MM.1S (cell line): Measurements from ENCODE around the gene CDK5.
A peak's percentile ranks its signal among the peaks of the same experiment; 100 is the strongest.

ENCODE experiments used
- DNase-seq: peaks from one replicate; pipeline ENCODE4 v3.0.0-alpha.2; 2015
- H2AFZ ChIP-seq: fragments of 300-600 bp; sonication (generic); 2 replicates; pipeline ENCODE4 v1.6.0; 2016; ENCODE audit warnings: antibody characterized with exemption, low read length
- H3F3A ChIP-seq: fragments of 300-600 bp; sonication (generic); 2 replicates; pipeline ENCODE4 v1.6.1; 2016; ENCODE audit warnings: mild to moderate bottlenecking, antibody characterized with exemption, low read length, moderate library complexity, mixed read lengths; ENCODE audit not compliant: insufficient read depth
- H3K27ac ChIP-seq: fragments of 300-600 bp; sonication (generic); 2 replicates; pipeline ENCODE4 v1.5.1; 2016; ENCODE audit warnings: mild to moderate bottlenecking, low read length
- H3K27me3 ChIP-seq: fragments of 300-600 bp; sonication (generic); replicated peaks from 2 replicates; pipeline ENCODE4 v1.6.0; 2016; ENCODE audit warnings: low read length; ENCODE audit not compliant: insufficient read depth
- H3K36me3 ChIP-seq: fragments of 300-600 bp; sonication (generic); replicated peaks from 2 replicates; pipeline ENCODE4 v1.6.1; 2016; ENCODE audit warnings: mild to moderate bottlenecking, low read length, mixed read lengths; ENCODE audit not compliant: insufficient read depth
- H3K4me1 ChIP-seq: fragments of 300-600 bp; sonication (generic); 2 replicates; pipeline ENCODE4 v1.6.1; 2016; ENCODE audit warnings: low read length, mixed read lengths
- H3K4me2 ChIP-seq: fragments of 300-600 bp; sonication (generic); 2 replicates; pipeline ENCODE4 v1.6.0; 2016; ENCODE audit warnings: low read depth, low read length
- H3K4me3 ChIP-seq: fragments of 300-600 bp; sonication (generic); 2 replicates; pipeline ENCODE4 v1.5.1; 2016; ENCODE audit warnings: low read length, mixed read lengths
- H3K79me2 ChIP-seq: fragments of 300-600 bp; sonication (generic); 2 replicates; pipeline ENCODE4 v1.6.1; 2016; ENCODE audit warnings: mixed run types, low read length, mixed read lengths
- H3K9ac ChIP-seq: fragments of 300-600 bp; sonication (generic); 2 replicates; pipeline ENCODE4 v1.6.1; 2016; ENCODE audit warnings: low read length, mixed read lengths
- H3K9me2 ChIP-seq: fragments of 300-600 bp; sonication (generic); replicated peaks from 2 replicates; pipeline ENCODE4 v1.6.1; 2016; ENCODE audit warnings: mild to moderate bottlenecking, low read length, mixed read lengths; ENCODE audit not compliant: insufficient read depth
- H3K9me3 ChIP-seq: fragments of 300-600 bp; sonication (generic); replicated peaks from 2 replicates; pipeline ENCODE4 v1.6.1; 2016; ENCODE audit warnings: mild to moderate bottlenecking, low read length, mixed read lengths; ENCODE audit not compliant: insufficient read depth
- H4K20me1 ChIP-seq: fragments of 300-600 bp; sonication (generic); 2 replicates; pipeline ENCODE4 v1.6.1; 2016; ENCODE audit warnings: mild to moderate bottlenecking, low read length, moderate library complexity, mixed read lengths; ENCODE audit not compliant: insufficient read depth
- CTCF ChIP-seq: fragments of 300-600 bp; sonication (generic); IDR thresholded peaks from 2 replicates; pipeline ENCODE4 v1.5.1; 2016; ENCODE audit warnings: antibody characterized with exemption, low read length, mixed read lengths
- EZH2 ChIP-seq: fragments of 300-600 bp; sonication (generic); optimal IDR thresholded peaks from 2 replicates; pipeline ENCODE3; 2017; ENCODE audit warnings: low read depth, mild to moderate bottlenecking, antibody characterized with exemption, low read length, mixed read lengths
- EZH2phosphoT487 ChIP-seq: fragments of 300-600 bp; sonication (generic); IDR thresholded peaks from 2 replicates; pipeline ENCODE4 v1.6.1; 2018; ENCODE audit warnings: antibody characterized with exemption, low read length

CDK5 gene

DNA sequence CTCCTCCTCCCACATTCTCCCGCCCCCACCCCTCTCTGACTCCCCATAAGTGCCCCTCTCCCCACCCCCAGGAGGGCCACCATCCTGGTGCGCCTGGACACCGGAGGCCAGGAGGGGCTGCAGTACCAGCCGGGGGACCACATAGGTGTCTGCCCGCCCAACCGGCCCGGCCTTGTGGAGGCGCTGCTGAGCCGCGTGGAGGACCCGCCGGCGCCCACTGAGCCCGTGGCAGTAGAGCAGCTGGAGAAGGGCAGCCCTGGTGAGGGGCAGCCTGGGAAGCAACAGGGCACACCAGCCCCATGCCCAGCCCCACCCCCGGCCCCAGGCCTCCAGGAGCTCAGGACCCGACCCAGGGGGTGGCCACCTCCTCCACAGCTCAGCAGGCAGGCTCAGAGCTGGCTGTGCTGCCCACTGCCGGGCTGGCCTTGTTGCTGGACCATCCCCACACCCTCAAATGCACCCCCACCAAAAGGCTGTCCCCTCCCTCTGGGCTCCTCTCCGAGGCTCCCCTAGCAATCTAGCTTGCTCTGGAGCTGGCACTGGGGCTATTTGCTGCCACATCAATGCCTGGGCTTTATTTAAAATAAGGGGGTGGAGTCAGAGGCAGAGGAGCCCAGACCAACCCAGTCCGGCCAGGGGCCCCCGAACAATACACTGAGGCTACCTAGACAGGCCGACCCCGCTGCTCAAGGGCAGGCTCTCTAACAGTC, 48.2 kb downstream of the CDK5 start:
- Histone ChIP-seq H2AFZ (peak overlapping the region; percentile 61), H3K9me3 (no peaks in the 10 kb centered on the region), H3F3A (0 out of 2 replicates have a peak, but pooled peaks cover 4% of the 10 kb centered on the region), H3K27ac (no peak overlapping the region), H3K27me3 (peaks cover 17% of the 10 kb centered on the region), H3K4me2 (peak overlapping the region; percentile 60), H3K4me3 (peak overlapping the region; percentile 49), H3K79me2 (no peaks in the 10 kb centered on the region), H3K9me2 (no peaks in the 10 kb centered on the region), H4K20me1 (no peaks in the 10 kb centered on the region), H3K4me1 (peaks cover 8% of the 10 kb centered on the region; the same call in 1 of the 2 replicates), H3K9ac (peak overlapping the region; percentile 53; the same call in 1 of the 2 replicates), H3K36me3 (no peaks in the 10 kb centered on the region)
- TF ChIP-seq EZH2 (no peak), EZH2phosphoT487 (no peak), CTCF (0 out of 2 replicates have a peak, but pooled peaks have one; percentile 21)
- no peak for DNase-seq

DNA sequence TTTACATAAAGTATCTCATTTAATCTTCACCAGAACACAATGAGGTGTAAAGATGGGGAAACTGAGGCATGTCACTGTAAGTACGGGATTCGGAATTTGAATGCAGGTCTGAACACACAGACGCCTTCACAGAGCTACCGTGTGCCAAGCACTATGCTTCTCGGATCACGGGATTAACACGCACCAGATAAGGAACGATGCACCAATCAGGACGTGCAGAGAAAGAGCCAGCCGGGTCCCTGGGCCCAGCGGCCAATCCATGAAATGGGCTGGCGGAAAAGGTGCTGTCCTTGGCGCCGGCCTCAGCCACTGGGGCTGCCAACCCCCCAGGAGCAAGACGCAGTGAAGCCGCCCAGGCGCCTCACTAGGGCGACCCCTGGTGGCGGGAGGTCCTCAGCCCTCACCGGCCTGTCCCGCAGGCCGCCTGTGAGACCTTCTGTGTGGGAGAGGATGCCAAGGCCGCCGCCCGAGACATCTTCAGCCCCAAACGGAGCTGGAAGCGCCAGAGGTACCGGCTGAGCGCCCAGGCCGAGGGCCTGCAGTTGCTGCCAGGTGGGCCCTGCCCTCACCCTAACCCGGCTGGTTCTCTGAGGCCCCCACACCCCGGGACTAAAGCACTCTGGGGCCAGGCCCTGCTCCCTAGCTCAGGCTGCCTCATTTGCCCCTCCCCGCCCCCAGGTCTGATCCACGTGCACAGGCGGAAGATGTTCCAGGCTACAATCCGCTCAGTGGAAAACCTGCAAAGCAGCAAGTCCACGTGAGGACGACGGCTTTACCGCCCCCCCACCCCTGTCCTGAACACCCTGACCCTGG, 49.0 kb downstream of the CDK5 start:
- no peaks in the 10 kb centered on the region for H3K9me3 ChIP-seq
- peaks cover 4% of the 10 kb centered on the region; the same call in 1 of the 2 replicates for H3K4me1 ChIP-seq
- peak overlapping the region; percentile 61 for H2AFZ ChIP-seq

GRCh38 chr7:151008143-151008510, 49.6 kb downstream of the CDK5 start:
- H3K27ac ChIP-seq, result peak overlapping the region; percentile 30; the same call in 1 of the 2 replicates
- 0 out of 2 replicates have a peak, but pooled peaks cover 3% of the 10 kb centered on the region for H3F3A ChIP-seq
- H3K4me2 ChIP-seq, result peak overlapping the region; percentile 60
- H2AFZ ChIP-seq, result peak overlapping the region; percentile 61
- H3K4me1 ChIP-seq, result peaks cover 2% of the 10 kb centered on the region; the same call in 1 of the 2 replicates
- TF ChIP-seq CTCF, result no peak
- no peak for TF ChIP-seq EZH2
- no peak for TF ChIP-seq EZH2phosphoT487
- H4K20me1 ChIP-seq, result no peaks in the 10 kb centered on the region
- H3K27me3 ChIP-seq, result peaks cover 15% of the 10 kb centered on the region
- DNase-seq, result peak; percentile 27
- H3K36me3 ChIP-seq, result no peaks in the 10 kb centered on the region
- H3K9me2 ChIP-seq, result no peaks in the 10 kb centered on the region
- no peaks in the 10 kb centered on the region for H3K9me3 ChIP-seq
- H3K79me2 ChIP-seq, result no peaks in the 10 kb centered on the region
- H3K9ac ChIP-seq, result peak overlapping the region; percentile 43; the same call in 1 of the 2 replicates
- peak overlapping the region; percentile 49 for H3K4me3 ChIP-seq

More for the DNA sequence above, 49.0 kb downstream of the CDK5 start:
- Histone ChIP-seq H3K27ac (peak overlapping the region; percentile 30; the same call in 1 of the 2 replicates), H3K79me2 (no peaks in the 10 kb centered on the region), H4K20me1 (no peaks in the 10 kb centered on the region), H3K4me2 (peak overlapping the region; percentile 60), H3K9ac (peak overlapping the region; percentile 53; the same call in 1 of the 2 replicates), H3K27me3 (peaks cover 17% of the 10 kb centered on the region), H3K36me3 (no peaks in the 10 kb centered on the region), H3K9me2 (no peaks in the 10 kb centered on the region), H3K4me3 (peak overlapping the region; percentile 49), H3F3A (0 out of 2 replicates have a peak, but pooled peaks cover 4% of the 10 kb centered on the region)
- no peak for TF ChIP-seq EZH2phosphoT487
- TF ChIP-seq CTCF, result peak; percentile 98
- DNase-seq, result peak; percentile 89
